ENCODE results near the gene C11orf91. TPM values are rescaled to one million over a fixed set of nuclear protein-coding genes. Genes with fewer than 3 reads are reported as not detected.
A peak's percentile ranks its signal among the peaks of the same experiment; 100 is the strongest.

Gene C11orf91
- total and polyA plus RNA-seq, 8 donors = 2.2 TPM; not detected in 7

DNA sequence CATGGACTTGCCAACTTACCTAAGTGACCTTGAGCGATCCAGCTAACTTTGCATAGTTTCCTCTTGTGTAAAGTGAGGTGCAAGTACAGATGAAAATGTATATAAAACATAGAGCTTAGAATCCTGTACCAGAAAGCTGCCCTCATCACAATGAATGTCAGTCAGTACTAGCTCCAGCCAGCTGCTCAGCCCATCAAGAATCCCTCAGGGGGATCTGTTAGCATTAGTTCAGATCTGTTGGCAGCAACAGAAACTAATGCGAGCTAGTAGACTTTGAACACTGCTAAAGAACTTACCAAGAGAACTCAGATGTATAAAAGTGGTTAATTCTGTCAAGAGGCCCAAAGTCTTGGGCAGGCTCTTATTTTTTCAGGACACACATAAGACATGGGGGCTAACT lies 6.3 kb upstream of the C11orf91 start:
- DNase-seq (no peak), ATAC-seq (no peak)
- Histone ChIP-seq H3K27me3 (no peaks in the 10 kb centered on the region), H3K4me1 (peaks cover 20 to 76% of the 10 kb centered on the region in 2 donors), H3K9me3 (no peaks in the 10 kb centered on the region), H3K36me3 (peaks cover 0 to 61% of the 10 kb centered on the region in 2 donors), H3K4me3 (no peak overlapping the region), H3K27ac (peak overlapping the region in 1 of 2 donors; percentile 80)
- TF ChIP-seq CTCF (IDR thresholded peaks at IDR 0.05) = no peak
- intact Hi-C loops (cut with DNase I) = no loop called here

DNA sequence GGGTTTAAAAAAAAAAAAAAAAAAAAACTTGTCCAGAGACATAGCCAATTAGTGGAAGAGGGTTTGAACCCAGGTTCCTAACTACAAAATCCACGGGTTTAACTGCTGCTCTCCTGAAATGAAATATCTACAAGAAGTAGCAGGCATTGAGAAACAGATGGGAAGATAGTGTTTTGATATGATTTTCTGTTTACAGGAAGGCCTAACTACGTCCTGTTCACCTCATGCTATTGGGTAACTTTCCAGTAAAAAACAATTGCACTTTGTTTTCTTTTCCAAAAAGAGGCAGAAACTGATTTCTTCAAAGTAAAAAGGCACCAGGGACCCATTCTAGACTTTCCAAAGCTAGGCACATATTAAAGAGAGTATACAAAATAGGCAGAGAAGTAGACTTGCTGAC lies 5.9 kb upstream of the C11orf91 start:
- H3K36me3 ChIP-seq = peaks cover 0 to 57% of the 10 kb centered on the region in 2 donors
- peak overlapping the region in 1 of 2 donors; percentile 80 for H3K27ac ChIP-seq
- ATAC-seq (no peak), DNase-seq (no peak)
- H3K9me3 ChIP-seq = no peaks in the 10 kb centered on the region
- intact Hi-C loops (cut with DNase I) = no loop called here
- peaks cover 24 to 80% of the 10 kb centered on the region in 2 donors for H3K4me1 ChIP-seq
- no peak overlapping the region for H3K4me3 ChIP-seq
- TF ChIP-seq CTCF (IDR thresholded peaks at IDR 0.05) = no peak
- no peaks in the 10 kb centered on the region for H3K27me3 ChIP-seq

GRCh38 chr11:33704240-33705002 lies 3.8 kb upstream of the C11orf91 start:
- H3K27me3 ChIP-seq = no peaks in the 10 kb centered on the region
- peak overlapping the region; percentile 80 to 85 for H3K27ac ChIP-seq
- no peak for TF ChIP-seq CTCF (IDR thresholded peaks at IDR 0.05)
- no peak for ATAC-seq
- H3K36me3 ChIP-seq = peaks cover 0 to 36% of the 10 kb centered on the region in 2 donors
- no peak for DNase-seq
- peaks cover 25 to 95% of the 10 kb centered on the region in 2 donors for H3K4me1 ChIP-seq
- no peaks in the 10 kb centered on the region for H3K9me3 ChIP-seq
- intact Hi-C loops (cut with DNase I) = no loop called here
- no peak overlapping the region for H3K4me3 ChIP-seq

DNA sequence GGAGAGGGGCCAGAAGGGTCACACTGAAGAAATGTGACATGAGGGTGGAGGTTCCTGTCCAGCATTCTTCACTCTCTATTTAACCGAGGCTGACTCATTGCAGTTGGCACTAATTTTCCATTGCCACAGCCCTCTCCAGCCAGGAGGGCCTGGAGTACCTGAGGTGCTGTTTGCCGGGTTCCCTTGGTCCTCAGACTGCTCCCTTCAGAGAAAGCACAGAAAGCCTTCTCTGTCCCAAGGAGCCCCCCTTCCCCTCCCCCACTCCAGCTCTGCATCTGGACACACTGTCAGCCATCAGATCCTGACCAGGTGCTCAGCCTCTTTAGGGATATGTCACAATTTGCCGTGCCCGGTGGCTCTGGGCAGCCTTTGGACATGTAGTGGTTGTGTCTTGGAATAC lies 3.2 kb upstream of the C11orf91 start:
- TF ChIP-seq CTCF (IDR thresholded peaks at IDR 0.05) = no peak
- ATAC-seq = peak; percentile 41
- peaks cover 21 to 95% of the 10 kb centered on the region in 2 donors for H3K4me1 ChIP-seq
- DNase-seq = peak in 1 of 4 donors; percentile 55
- H3K27ac ChIP-seq = peak overlapping the region; percentile 80 to 85
- H3K27me3 ChIP-seq = no peaks in the 10 kb centered on the region
- no peak overlapping the region for H3K4me3 ChIP-seq
- H3K36me3 ChIP-seq = peaks cover 0 to 30% of the 10 kb centered on the region in 2 donors
- intact Hi-C loops (cut with DNase I) = no loop called here
- H3K9me3 ChIP-seq = no peaks in the 10 kb centered on the region

DNA sequence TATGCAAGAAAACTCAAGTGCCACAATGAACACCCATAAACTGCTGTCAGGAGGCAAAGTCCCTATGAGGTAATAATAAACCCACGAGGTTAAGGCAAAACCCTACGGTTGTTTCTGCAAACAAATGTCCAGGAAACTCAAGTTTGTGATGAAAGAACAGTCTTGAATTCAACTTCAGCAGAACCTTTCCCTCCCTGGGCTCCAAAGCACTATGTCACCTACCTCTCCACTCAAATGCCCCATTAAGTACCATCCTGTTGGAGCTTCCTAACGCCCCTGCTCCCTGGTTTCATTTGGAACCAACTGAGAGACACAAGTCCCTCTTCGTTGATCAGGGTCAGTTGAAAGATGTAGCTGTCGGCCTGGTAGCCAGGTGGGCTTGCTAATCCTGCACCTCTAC lies 2.6 kb upstream of the C11orf91 start:
- Histone ChIP-seq H3K27ac (peak overlapping the region; percentile 80 to 85), H3K4me1 (peaks cover 18 to 90% of the 10 kb centered on the region in 2 donors), H3K9me3 (no peaks in the 10 kb centered on the region), H3K36me3 (peaks cover 0 to 24% of the 10 kb centered on the region in 2 donors), H3K27me3 (no peaks in the 10 kb centered on the region), H3K4me3 (no peak overlapping the region)
- intact Hi-C loops (cut with DNase I) = no loop called here
- ATAC-seq = no peak
- no peak for DNase-seq
- TF ChIP-seq CTCF (IDR thresholded peaks at IDR 0.05) = no peak
